Kidney epithelial cell (primary cell): ENCODE data around the gene MACROD2. TPM values are rescaled to one million over a fixed set of nuclear protein-coding genes. Genes with fewer than 3 reads are reported as not detected.

Experiments
- DNase-seq: peaks from one replicate; pipeline ENCODE4 v3.0.0-alpha.2; 2010; ENCODE audit warnings: low read depth
- H3K27me3 ChIP-seq: 2 replicates; pipeline ENCODE4 v1.6.0; 2011; ENCODE audit warnings: low read length; ENCODE audit not compliant: control insufficient read depth, insufficient read depth
- H3K36me3 ChIP-seq: 2 replicates; pipeline ENCODE4 v1.5.1; 2011; ENCODE audit warnings: low read length; ENCODE audit not compliant: control insufficient read depth, insufficient read depth
- H3K4me3 ChIP-seq: 2 replicates; pipeline ENCODE4 v1.5.1; 2011; ENCODE audit warnings: low read depth, mild to moderate bottlenecking, control low read depth, low read length
- total RNA-seq: library from RNA; depleted of rRNA; stranded (reverse); fragments of >200 nt; gene quantifications from 2 replicates; pipeline ENCODE4 v1.2.3, GENCODE V29; 2015
- TF ChIP-seq, protein P1 (sequence below): IDR thresholded peaks from 2 replicates; pipeline ENCODE4 v1.5.1; 2011; ENCODE audit warnings: mild to moderate bottlenecking, moderate library complexity, low read length, control low read depth, inconsistent platforms; ENCODE audit not compliant: insufficient read depth, poor library complexity, severe bottlenecking

MACROD2 gene
- total RNA-seq, 1 donor from 2014 or later = 0.79 TPM

DNA sequence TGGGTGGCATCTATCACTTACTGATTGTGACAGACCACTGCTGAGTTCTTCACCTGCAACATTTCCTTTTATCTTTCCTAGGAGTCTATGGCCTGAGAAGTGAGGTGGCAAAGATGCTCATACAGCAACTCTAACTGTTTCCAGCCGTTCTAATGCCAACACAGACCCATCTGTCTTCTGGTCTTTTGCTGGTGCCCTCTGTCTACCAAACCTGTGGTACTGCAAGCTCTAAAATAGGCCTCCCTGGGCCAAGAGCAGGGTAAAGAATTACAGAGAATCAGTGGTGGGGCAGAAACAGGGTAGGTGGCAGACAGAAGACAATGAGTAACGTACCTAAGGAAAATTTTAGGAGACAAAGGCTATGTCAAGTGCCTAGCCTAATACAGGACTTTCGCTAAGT lies 953.1 kb downstream of the MACROD2 start:
- no peak for DNase-seq
- no peaks in the 10 kb centered on the region for H3K27me3 ChIP-seq
- H3K36me3 ChIP-seq = no peaks in the 10 kb centered on the region
- H3K4me3 ChIP-seq = no peak overlapping the region
- TF ChIP-seq, protein P1, sequence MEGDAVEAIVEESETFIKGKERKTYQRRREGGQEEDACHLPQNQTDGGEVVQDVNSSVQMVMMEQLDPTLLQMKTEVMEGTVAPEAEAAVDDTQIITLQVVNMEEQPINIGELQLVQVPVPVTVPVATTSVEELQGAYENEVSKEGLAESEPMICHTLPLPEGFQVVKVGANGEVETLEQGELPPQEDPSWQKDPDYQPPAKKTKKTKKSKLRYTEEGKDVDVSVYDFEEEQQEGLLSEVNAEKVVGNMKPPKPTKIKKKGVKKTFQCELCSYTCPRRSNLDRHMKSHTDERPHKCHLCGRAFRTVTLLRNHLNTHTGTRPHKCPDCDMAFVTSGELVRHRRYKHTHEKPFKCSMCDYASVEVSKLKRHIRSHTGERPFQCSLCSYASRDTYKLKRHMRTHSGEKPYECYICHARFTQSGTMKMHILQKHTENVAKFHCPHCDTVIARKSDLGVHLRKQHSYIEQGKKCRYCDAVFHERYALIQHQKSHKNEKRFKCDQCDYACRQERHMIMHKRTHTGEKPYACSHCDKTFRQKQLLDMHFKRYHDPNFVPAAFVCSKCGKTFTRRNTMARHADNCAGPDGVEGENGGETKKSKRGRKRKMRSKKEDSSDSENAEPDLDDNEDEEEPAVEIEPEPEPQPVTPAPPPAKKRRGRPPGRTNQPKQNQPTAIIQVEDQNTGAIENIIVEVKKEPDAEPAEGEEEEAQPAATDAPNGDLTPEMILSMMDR = peak; percentile 45

DNA sequence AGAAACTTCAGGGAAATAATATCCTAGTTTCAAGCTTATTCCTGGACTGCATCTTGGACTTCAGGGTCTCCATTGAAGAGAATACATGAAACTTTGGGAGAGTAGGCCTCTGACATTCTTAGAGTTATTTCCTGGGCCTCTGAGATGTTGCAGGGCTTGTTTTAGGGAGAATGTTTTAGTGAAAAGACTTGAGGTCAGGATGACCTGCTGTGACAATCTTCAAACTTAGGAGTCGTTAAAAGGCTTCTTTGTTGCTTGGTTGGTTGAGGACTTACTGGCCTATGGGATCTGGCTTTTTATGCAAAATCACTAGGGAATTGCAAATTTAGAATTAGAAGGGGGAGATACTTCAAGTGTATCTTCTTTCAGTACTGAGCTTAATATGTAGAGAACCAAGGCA lies 955.3 kb downstream of the MACROD2 start:
- DNase-seq = no peak
- Histone ChIP-seq H3K4me3 (no peak overlapping the region), H3K27me3 (no peaks in the 10 kb centered on the region), H3K36me3 (no peaks in the 10 kb centered on the region)
- TF ChIP-seq, protein P1 = no peak

DNA sequence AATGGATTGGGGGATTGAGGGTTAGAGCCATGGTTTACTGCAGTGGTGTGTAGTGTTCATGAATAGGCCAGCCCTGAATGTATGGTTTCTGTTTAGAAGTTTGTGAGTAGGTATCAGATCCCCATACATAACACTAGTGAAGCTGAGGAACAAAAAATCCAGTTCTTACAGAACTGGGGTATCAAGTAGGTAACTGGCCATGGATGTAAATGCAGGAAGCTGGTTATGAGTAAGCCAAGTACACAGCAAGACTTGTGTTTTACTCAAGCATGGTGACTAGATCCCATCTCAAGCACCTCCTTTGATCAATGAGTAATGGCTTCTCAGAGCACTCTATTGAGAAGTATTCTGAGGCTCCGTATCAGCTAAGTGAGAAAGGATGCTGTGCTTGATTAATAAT lies 955.8 kb downstream of the MACROD2 start:
- DNase-seq = no peak
- Histone ChIP-seq H3K4me3 (no peak overlapping the region), H3K36me3 (no peaks in the 10 kb centered on the region), H3K27me3 (no peaks in the 10 kb centered on the region)
- TF ChIP-seq, protein P1 = no peak

DNA sequence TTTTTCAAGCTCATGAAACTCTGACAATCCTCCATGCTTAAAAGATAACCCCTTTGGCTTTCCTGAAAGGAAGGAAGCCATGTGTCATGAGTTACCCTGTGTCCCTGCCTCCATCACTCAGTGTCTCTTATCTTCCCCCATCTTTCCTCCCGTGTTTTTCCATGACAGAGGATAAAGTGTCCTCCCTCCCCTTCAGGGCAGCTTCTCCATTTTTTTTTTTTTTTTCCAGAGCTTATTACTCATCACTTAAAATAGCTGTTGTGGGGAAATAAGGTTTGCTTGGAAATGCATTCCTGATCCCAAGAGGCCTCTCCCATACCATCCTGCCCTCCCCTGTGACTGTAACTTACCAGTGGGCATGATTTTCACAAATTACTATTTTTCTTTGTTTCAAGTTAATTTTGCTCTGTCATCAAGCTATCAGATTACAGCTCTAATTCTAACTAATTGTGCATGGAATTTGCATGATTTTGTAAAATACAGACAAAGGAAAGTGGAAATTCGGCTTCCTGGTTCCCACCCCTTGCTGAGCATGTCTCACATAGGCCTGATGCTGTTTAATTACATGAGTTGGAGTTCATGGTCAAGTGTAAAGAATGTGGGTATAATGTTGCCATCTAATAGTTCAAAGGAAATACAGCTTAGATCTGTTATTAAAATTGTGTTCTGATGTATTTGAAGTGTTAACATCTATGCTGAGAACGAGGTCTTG lies 956.5 kb downstream of the MACROD2 start:
- H3K27me3 ChIP-seq = no peaks in the 10 kb centered on the region
- no peaks in the 10 kb centered on the region for H3K36me3 ChIP-seq
- TF ChIP-seq, protein P1 = no peak
- no peak for DNase-seq
- H3K4me3 ChIP-seq = no peak overlapping the region

DNA sequence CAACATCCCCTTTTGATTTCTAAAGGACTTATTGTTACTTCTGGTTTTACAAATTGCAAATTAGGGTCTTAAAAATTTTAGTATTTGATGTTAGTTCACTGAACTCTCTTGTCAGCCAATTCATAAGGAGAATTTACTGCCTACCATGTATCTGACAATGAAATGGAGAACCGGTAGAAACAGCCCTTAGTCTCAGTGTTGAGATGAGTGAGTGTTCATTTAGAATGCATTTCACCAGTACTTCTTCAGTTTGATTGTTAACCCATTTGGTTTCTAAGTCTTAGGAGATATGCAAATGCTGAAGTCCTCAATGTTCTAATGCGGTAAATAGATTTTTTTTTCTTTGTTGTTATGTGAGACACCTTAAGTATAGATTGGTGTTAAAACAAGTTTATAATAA lies 958.4 kb downstream of the MACROD2 start:
- TF ChIP-seq, protein P1 = no peak
- DNase-seq = no peak
- H3K27me3 ChIP-seq = no peaks in the 10 kb centered on the region
- H3K36me3 ChIP-seq = no peaks in the 10 kb centered on the region
- no peak overlapping the region for H3K4me3 ChIP-seq

DNA sequence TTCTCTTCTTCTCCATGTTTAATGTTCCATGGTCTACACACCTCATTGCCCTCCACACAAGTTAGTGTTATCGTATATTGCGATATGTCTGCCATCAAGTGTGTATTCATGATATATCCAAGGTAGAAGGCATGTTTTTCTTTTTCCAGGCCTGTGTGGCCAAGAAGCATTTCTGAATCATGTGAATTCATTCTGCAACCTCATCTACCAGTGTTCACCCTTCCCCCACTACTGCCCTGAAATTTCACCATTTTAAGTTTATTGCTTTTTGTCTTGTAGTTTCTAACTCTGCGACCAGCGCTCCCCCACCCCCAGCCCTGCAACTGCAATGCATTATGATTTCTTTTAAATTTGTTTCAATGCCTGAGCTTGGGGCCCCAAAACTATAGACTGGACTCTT lies 960.1 kb downstream of the MACROD2 start:
- Histone ChIP-seq H3K4me3 (no peak overlapping the region), H3K36me3 (no peaks in the 10 kb centered on the region), H3K27me3 (no peaks in the 10 kb centered on the region)
- TF ChIP-seq, protein P1 = no peak
- DNase-seq = no peak
